CD4-positive, CD25-positive, alpha-beta regulatory T cell (primary cell): Measurements from ENCODE around the gene CABP1. TPM values are rescaled to one million over a fixed set of nuclear protein-coding genes. Genes with fewer than 3 reads are reported as not detected.
A peak's percentile ranks its signal among the peaks of the same experiment; 100 is the strongest.

Experiments
- ATAC-seq, 2 donors: fragments of 150-1000 bp; cut with Tn5 transposase; one replicate each; pipeline ENCODE4 v1.10.0; 2021; ENCODE audit warnings: low read depth in 2 of 2, moderate number of reproducible peaks in 2 of 2, moderate library complexity in 1 of 2
- DNase-seq, 3 donors: peaks; one replicate each; pipeline versions ENCODE4 v3.0.0 to v3.0.0-alpha.2; 2012 to 2022; ENCODE audit warnings: mixed read lengths in 1 of 3
- H3K27ac ChIP-seq: one replicate; pipeline ENCODE4 v1.7.0; 2013; ENCODE audit warnings: mild to moderate bottlenecking, low read length; ENCODE audit not compliant: insufficient read depth, poor library complexity, severe bottlenecking
- H3K27me3 ChIP-seq: one replicate; pipeline ENCODE4 v1.7.0; 2013; ENCODE audit warnings: low read length; ENCODE audit not compliant: control insufficient read depth, insufficient read depth
- H3K36me3 ChIP-seq: one replicate; pipeline ENCODE4 v1.7.0; 2013; ENCODE audit warnings: mild to moderate bottlenecking, low read length, moderate library complexity; ENCODE audit not compliant: control insufficient read depth, insufficient read depth
- H3K4me1 ChIP-seq: 2 replicates; pipeline ENCODE4 v1.7.0; 2013; ENCODE audit warnings: mild to moderate bottlenecking, low read length; ENCODE audit not compliant: insufficient read depth, control insufficient read depth, poor library complexity, severe bottlenecking
- H3K4me3 ChIP-seq: one replicate; pipeline ENCODE4 v1.7.0; 2013; ENCODE audit warnings: low read depth, mild to moderate bottlenecking, low read length, moderate library complexity
- H3K9me3 ChIP-seq, 2 experiments: 1 replicate in 1 of 2; 2 replicates in 1 of 2; pipeline ENCODE4 v1.7.0; 2013; ENCODE audit warnings: low read length in 2 of 2, mild to moderate bottlenecking in 1 of 2, moderate library complexity in 1 of 2; ENCODE audit not compliant: control insufficient read depth in 2 of 2
- H3K27ac Mint-ChIP-seq, 3 donors: one replicate each; pipeline ENCODE4 v1.8.0; 2020 to 2022; ENCODE audit warnings: mild to moderate bottlenecking in 3 of 3, mixed read lengths in 3 of 3, moderate library complexity in 2 of 3
- H3K27me3 Mint-ChIP-seq: one replicate; pipeline ENCODE4 v1.8.0; 2022; ENCODE audit warnings: mild to moderate bottlenecking, mixed read lengths
- H3K36me3 Mint-ChIP-seq: one replicate; pipeline ENCODE4 v1.8.0; 2020; ENCODE audit warnings: mixed read lengths
- H3K4me1 Mint-ChIP-seq, 4 donors: one replicate each; pipeline ENCODE4 v1.8.0; 2020 to 2022; ENCODE audit warnings: mixed read lengths in 4 of 4, mild to moderate bottlenecking in 1 of 4
- H3K4me3 Mint-ChIP-seq, 4 donors: one replicate each; pipeline ENCODE4 v1.8.0; 2020 to 2022; ENCODE audit warnings: mild to moderate bottlenecking in 4 of 4, mixed read lengths in 4 of 4, moderate library complexity in 3 of 4
- H3K9me3 Mint-ChIP-seq, 7 donors: one replicate each; pipeline ENCODE4 v1.8.0; 2020 to 2022; ENCODE audit warnings: mixed read lengths in 7 of 7, mild to moderate bottlenecking in 3 of 7, moderate library complexity in 2 of 7
- polyA plus RNA-seq, 4 donors: library from polyadenylated mRNA; unstranded; fragments of 300-500 nt; fragmentation: Illumina TruSeq; gene quantifications; one replicate each; pipeline ENCODE4 v1.2.3, GENCODE V29; 2021
- total RNA-seq: library from RNA; stranded (reverse); gene quantifications from one replicate; pipeline ENCODE4 v1.2.3, GENCODE V29; 2022

The CABP1 gene
- total and polyA plus RNA-seq, 5 donors from 2014 or later, result not detected

GRCh38 chr12:120686690-120687577 lies 46.5 kb downstream of the CABP1 start, which contains the start of gene MLEC:
Gene MLEC (plus strand): TSS chr12:120687149. CDS start chr12:120687297, 148 bp downstream.
- Histone ChIP-seq H3K4me1 (peaks cover 26% of the 10 kb centered on the region), H3K4me3 (peak within 1 kb of the TSS; percentile 84), H3K36me3 (no peaks in the 10 kb centered on the region), H3K27me3 (no peaks in the 10 kb centered on the region), H3K27ac (peak within 1 kb of the TSS; percentile 89), H3K9me3 (no peaks in the 10 kb centered on the region)
- ATAC-seq, result peak; percentile 82
- peaks cover 7% of the 10 kb centered on the region for H3K27me3 Mint-ChIP-seq
- peak within 1 kb of the TSS; percentile 94 to 99 (median 98) for H3K4me3 Mint-ChIP-seq
- H3K36me3 Mint-ChIP-seq, result no peaks in the 10 kb centered on the region
- no peaks in the 10 kb centered on the region for H3K9me3 Mint-ChIP-seq
- peak within 1 kb of the TSS; percentile 77 to 96 (median 94) for H3K27ac Mint-ChIP-seq
- DNase-seq, result peak; percentile 98 to 100 (median 99)
- peaks cover 4 to 43% (median 30%) of the 10 kb centered on the region in 4 donors for H3K4me1 Mint-ChIP-seq

GRCh38 chr12:120687578-120688289 lies 47.3 kb downstream of the CABP1 start:
- Mint-ChIP-seq H3K4me1 (peaks cover 4 to 51% (median 37%) of the 10 kb centered on the region in 4 donors), H3K9me3 (no peaks in the 10 kb centered on the region), H3K36me3 (peaks cover 5% of the 10 kb centered on the region), H3K27me3 (peaks cover 7% of the 10 kb centered on the region), H3K4me3 (peak overlapping the region; percentile 83 to 96 (median 90)), H3K27ac (peak overlapping the region; percentile 14 to 86 (median 81))
- ATAC-seq, result no peak
- DNase-seq, result peak in 2 of 3 donors; percentile 23 to 53
- peak overlapping the region; percentile 89 for H3K27ac ChIP-seq
- no peaks in the 10 kb centered on the region for H3K9me3 ChIP-seq
- H3K36me3 ChIP-seq, result no peaks in the 10 kb centered on the region
- no peaks in the 10 kb centered on the region for H3K27me3 ChIP-seq
- peaks cover 26% of the 10 kb centered on the region for H3K4me1 ChIP-seq
- peak overlapping the region; percentile 84 for H3K4me3 ChIP-seq

GRCh38 chr12:120688527-120689071 lies 48.2 kb downstream of the CABP1 start:
- no peak for ATAC-seq
- Mint-ChIP-seq H3K4me3 (peak overlapping the region; percentile 83 to 96 (median 90)), H3K9me3 (no peaks in the 10 kb centered on the region), H3K27ac (peak overlapping the region in 2 of 3 donors; percentile 81 to 86), H3K27me3 (peaks cover 7% of the 10 kb centered on the region), H3K4me1 (peaks cover 4 to 58% (median 40%) of the 10 kb centered on the region in 4 donors), H3K36me3 (peaks cover 9% of the 10 kb centered on the region)
- no peaks in the 10 kb centered on the region for H3K27me3 ChIP-seq
- H3K4me3 ChIP-seq, result peak overlapping the region; percentile 84
- DNase-seq, result peak in 1 of 3 donors; percentile 30
- H3K9me3 ChIP-seq, result no peaks in the 10 kb centered on the region
- peaks cover 4% of the 10 kb centered on the region for H3K36me3 ChIP-seq
- peaks cover 26% of the 10 kb centered on the region for H3K4me1 ChIP-seq
- no peak overlapping the region for H3K27ac ChIP-seq

- no peaks in the 10 kb centered on the region for H3K27me3 ChIP-seq
- DNase-seq (no peak), ATAC-seq (no peak)
- peaks cover 26% of the 10 kb centered on the region for H3K4me1 ChIP-seq
- Mint-ChIP-seq H3K36me3 (peaks cover 16% of the 10 kb centered on the region), H3K27ac (no peak overlapping the region), H3K4me3 (peak overlapping the region; percentile 83 to 96 (median 90)), H3K4me1 (peaks cover 4 to 62% (median 41%) of the 10 kb centered on the region in 4 donors), H3K27me3 (peaks cover 7% of the 10 kb centered on the region), H3K9me3 (no peaks in the 10 kb centered on the region)
- peaks cover 12% of the 10 kb centered on the region for H3K36me3 ChIP-seq
- no peaks in the 10 kb centered on the region for H3K9me3 ChIP-seq
- H3K27ac ChIP-seq, result no peak overlapping the region
- peak overlapping the region; percentile 84 for H3K4me3 ChIP-seq
Measured at GRCh38 chr12:120689397-120690082, 49.1 kb downstream of the CABP1 start.

- Mint-ChIP-seq H3K4me1 (peaks cover 4 to 62% (median 42%) of the 10 kb centered on the region in 4 donors), H3K9me3 (no peaks in the 10 kb centered on the region), H3K27ac (no peak overlapping the region), H3K27me3 (peaks cover 7% of the 10 kb centered on the region), H3K36me3 (peaks cover 21% of the 10 kb centered on the region), H3K4me3 (no peak overlapping the region)
- H3K9me3 ChIP-seq, result no peaks in the 10 kb centered on the region
- H3K36me3 ChIP-seq, result peaks cover 17% of the 10 kb centered on the region
- H3K27me3 ChIP-seq, result no peaks in the 10 kb centered on the region
- H3K27ac ChIP-seq, result no peak overlapping the region
- no peak overlapping the region for H3K4me3 ChIP-seq
- ATAC-seq (no peak), DNase-seq (no peak)
- peaks cover 26% of the 10 kb centered on the region for H3K4me1 ChIP-seq
Measured at GRCh38 chr12:120690083-120690450, 49.6 kb downstream of the CABP1 start.

GRCh38 chr12:120690978-120691377 lies 50.6 kb downstream of the CABP1 start:
- H3K4me3 ChIP-seq, result no peak overlapping the region
- no peaks in the 10 kb centered on the region for H3K27me3 ChIP-seq
- no peak for ATAC-seq
- Mint-ChIP-seq H3K27ac (peak overlapping the region in 1 of 3 donors; percentile 51), H3K4me3 (peak overlapping the region in 1 of 4 donors; percentile 62), H3K36me3 (peaks cover 29% of the 10 kb centered on the region), H3K27me3 (peaks cover 7% of the 10 kb centered on the region), H3K4me1 (peaks cover 4 to 62% (median 44%) of the 10 kb centered on the region in 4 donors), H3K9me3 (no peaks in the 10 kb centered on the region)
- peaks cover 27% of the 10 kb centered on the region for H3K36me3 ChIP-seq
- peaks cover 24% of the 10 kb centered on the region for H3K4me1 ChIP-seq
- no peak overlapping the region for H3K27ac ChIP-seq
- no peak for DNase-seq
- no peaks in the 10 kb centered on the region for H3K9me3 ChIP-seq

GRCh38 chr12:120692524-120693033 lies 52.2 kb downstream of the CABP1 start:
- peak overlapping the region in 2 of 3 donors; percentile 1 to 5 for H3K27ac Mint-ChIP-seq
- H3K4me1 Mint-ChIP-seq, result peaks cover 4 to 60% (median 41%) of the 10 kb centered on the region in 4 donors
- peak overlapping the region in 2 of 4 donors; percentile 23 to 74 for H3K4me3 Mint-ChIP-seq
- Histone ChIP-seq H3K4me1 (peaks cover 20% of the 10 kb centered on the region), H3K27ac (no peak overlapping the region), H3K27me3 (no peaks in the 10 kb centered on the region), H3K9me3 (no peaks in the 10 kb centered on the region), H3K4me3 (no peak overlapping the region), H3K36me3 (peaks cover 42% of the 10 kb centered on the region)
- H3K36me3 Mint-ChIP-seq, result peaks cover 43% of the 10 kb centered on the region
- H3K27me3 Mint-ChIP-seq, result no peaks in the 10 kb centered on the region
- no peak for ATAC-seq
- no peaks in the 10 kb centered on the region for H3K9me3 Mint-ChIP-seq
- DNase-seq, result no peak
